ES-I3 (cell line): Measurements from ENCODE around the gene PXT1.
A peak's percentile ranks its signal among the peaks of the same experiment; 100 is the strongest.
"Not testable (repeated sequence)": the region's sequence is repeated elsewhere in the genome, so short reads cannot be mapped to it uniquely, and the experiment has no call there.

Source experiments
- H3K36me3 ChIP-seq: 2 replicates; pipeline ENCODE4 v1.6.1; 2013; ENCODE audit warnings: mild to moderate bottlenecking, low read length, control low read depth, moderate library complexity; ENCODE audit not compliant: insufficient read depth
- H3K4me1 ChIP-seq: 2 replicates; pipeline ENCODE4 v1.6.1; 2013; ENCODE audit warnings: mild to moderate bottlenecking, control low read depth, low read length; ENCODE audit not compliant: insufficient read depth
- H3K9ac ChIP-seq: 2 replicates; pipeline ENCODE4 v1.6.1; 2013; ENCODE audit warnings: low read depth, mild to moderate bottlenecking, low read length, moderate library complexity
- H3K9me3 ChIP-seq: 2 replicates; pipeline ENCODE4 v1.6.1; 2013; ENCODE audit warnings: mild to moderate bottlenecking, low read length, moderate library complexity; ENCODE audit not compliant: control insufficient read depth, insufficient read depth

PXT1 gene

DNA sequence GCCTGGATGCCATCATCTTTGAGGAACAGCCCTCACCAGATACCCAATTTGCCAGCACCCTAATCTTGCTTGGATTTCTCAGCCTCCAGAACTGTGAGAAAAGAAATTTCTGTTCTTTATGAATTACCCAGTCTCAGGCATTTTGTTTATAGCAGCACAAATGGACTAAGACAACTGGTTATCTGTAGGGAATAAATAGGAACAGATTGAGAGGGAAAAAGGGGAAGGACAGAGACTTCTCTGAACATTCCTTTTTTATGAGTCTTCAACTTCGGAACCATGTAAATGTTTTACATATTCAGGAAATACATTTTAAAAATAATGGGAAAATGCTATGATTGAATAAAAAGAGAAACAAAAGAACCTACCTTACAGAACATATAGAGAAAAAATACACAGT lies 21.0 kb upstream of the PXT1 start:
- Histone ChIP-seq H3K9ac (no peak overlapping the region), H3K4me1 (peaks cover 6% of the 10 kb centered on the region; the same call in 1 of the 2 replicates), H3K9me3 (no peaks in the 10 kb centered on the region), H3K36me3 (no peaks in the 10 kb centered on the region)

DNA sequence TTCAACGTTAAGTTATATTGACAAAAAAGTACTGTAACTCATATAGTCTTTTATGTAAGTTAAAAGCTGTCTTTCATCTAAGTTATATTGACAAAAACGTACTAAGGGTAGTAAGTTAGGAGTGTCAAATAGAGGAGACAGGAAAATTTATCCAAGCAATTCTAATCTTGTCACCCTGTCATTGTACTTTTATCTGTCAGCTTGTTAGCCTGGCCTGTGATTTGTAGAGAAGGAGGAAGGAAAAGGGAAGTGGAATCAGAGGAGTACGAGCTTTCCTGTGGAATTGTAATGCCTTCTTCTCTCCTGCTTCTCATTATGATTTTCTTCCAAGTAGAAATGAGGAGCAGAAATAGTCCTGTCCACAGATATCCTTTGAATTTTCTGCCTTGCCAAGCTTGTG lies 19.0 kb upstream of the PXT1 start:
- peaks cover 6% of the 10 kb centered on the region; the same call in 1 of the 2 replicates for H3K4me1 ChIP-seq
- no peak overlapping the region for H3K9ac ChIP-seq
- H3K9me3 ChIP-seq: no peaks in the 10 kb centered on the region
- no peaks in the 10 kb centered on the region for H3K36me3 ChIP-seq

DNA sequence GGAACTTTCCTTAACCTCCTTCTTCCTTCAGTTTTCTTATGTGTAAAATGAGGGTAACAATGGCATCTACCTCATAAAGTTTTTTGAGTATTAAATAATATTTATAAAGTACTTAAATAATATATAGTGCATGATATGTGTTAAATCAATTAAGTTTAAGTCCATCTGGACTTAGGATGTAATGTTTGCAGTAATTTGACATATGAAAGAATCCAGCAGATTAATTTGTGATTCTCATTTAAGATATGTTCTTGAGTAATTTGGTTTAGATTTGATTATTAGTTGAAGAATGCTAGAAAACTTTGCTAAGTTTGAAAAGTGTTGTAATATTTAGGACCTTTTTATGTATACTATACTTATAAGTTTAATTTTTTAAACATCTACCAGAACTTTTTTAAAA lies 18.3 kb upstream of the PXT1 start:
- H3K36me3 ChIP-seq: no peaks in the 10 kb centered on the region
- no peaks in the 10 kb centered on the region for H3K9me3 ChIP-seq
- no peak overlapping the region for H3K9ac ChIP-seq
- H3K4me1 ChIP-seq: peaks cover 6% of the 10 kb centered on the region; the same call in 1 of the 2 replicates

- no peak overlapping the region for H3K9ac ChIP-seq
- no peaks in the 10 kb centered on the region for H3K36me3 ChIP-seq
- no peaks in the 10 kb centered on the region for H3K9me3 ChIP-seq
- peaks cover 3% of the 10 kb centered on the region; the same call in 1 of the 2 replicates for H3K4me1 ChIP-seq
Measured at GRCh38 chr6:36459501-36459900, 16.8 kb upstream of the PXT1 start.

DNA sequence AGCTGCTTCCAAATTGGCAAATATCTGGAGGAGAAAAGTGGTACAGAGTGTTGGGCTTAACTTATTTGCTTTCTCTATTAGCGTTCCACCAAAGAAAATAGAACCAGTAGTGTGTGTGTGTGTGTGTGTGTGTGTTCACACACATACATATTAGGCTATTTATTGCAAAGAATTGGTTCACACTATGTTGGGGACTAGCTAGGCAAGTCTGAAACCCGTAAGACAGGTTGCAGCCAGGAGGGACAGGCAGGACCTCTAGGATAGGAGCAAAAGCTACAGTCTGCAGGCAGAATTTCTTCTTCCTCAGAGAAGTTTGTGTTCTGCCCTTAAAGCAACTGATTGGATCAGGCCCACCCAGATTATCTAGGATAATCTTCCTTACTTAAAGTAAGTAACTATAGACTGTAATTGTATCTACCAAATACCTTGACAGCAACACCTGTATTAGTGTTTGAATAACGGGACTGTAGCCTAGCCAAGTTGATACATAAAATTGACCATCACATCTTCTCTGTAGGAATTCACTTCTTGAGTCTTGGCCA lies 12.9 kb upstream of the PXT1 start:
- Histone ChIP-seq H3K9ac (no peak overlapping the region), H3K4me1 (no peaks in the 10 kb centered on the region), H3K36me3 (no peaks in the 10 kb centered on the region), H3K9me3 (no peaks in the 10 kb centered on the region)

DNA sequence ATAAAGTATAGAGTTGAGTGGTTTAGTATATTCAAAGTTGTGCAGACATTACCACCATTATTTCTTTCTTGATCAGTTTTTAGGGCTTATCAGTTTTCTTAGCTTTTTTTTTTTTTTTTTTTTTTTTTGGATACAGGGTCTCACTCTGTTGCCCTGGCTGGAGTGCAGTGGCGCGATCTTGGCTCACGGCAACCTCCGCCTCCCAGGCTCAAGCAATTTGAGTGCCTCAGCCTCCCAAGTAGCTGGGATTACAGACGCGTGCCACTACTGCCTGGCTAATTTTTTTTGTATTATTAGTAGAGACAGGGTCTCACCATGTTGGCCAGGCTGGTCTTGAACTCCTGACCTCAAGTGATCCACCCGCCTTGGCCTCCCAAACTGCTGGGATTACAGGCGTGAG lies 10.2 kb upstream of the PXT1 start:
- not testable (repeated sequence) for H3K4me1 ChIP-seq, H3K9me3 ChIP-seq, H3K36me3 ChIP-seq, H3K9ac ChIP-seq

GRCh38 chr6:36449173-36449572 lies 6.5 kb upstream of the PXT1 start:
- H3K36me3 ChIP-seq, H3K4me1 ChIP-seq, H3K9me3 ChIP-seq, H3K9ac ChIP-seq: not testable (repeated sequence)

GRCh38 chr6:36445621-36446020 lies 3.0 kb upstream of the PXT1 start:
- H3K9ac ChIP-seq: no peak overlapping the region
- H3K36me3 ChIP-seq: no peaks in the 10 kb centered on the region
- H3K9me3 ChIP-seq: no peaks in the 10 kb centered on the region

DNA sequence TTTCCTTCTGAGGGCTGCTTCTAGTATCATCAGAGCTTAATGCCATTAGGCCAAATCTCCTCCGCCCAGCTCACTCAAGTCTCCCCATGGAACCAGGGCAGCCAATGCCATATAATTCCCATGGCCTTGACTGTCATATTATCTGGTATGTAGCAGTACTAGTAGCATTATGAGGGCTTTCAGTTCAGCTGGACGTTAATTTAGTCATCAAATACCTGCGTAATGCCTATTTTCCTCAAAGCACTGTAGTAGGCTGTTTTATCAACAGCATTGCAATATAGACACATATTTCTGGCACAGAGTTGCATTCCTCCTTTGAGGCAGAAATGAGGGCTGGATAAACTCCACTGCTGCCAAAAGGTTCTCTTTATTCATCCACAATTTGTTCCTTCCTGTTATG lies 1.8 kb upstream of the PXT1 start:
- no peaks in the 10 kb centered on the region for H3K36me3 ChIP-seq
- H3K4me1 ChIP-seq: peaks cover 12% of the 10 kb centered on the region
- no peaks in the 10 kb centered on the region for H3K9me3 ChIP-seq
- peak overlapping the region; percentile 65; the same call in 1 of the 2 replicates for H3K9ac ChIP-seq

More at GRCh38 chr6:36445621-36446020, 3.0 kb upstream of the PXT1 start:
- peaks cover 12% of the 10 kb centered on the region for H3K4me1 ChIP-seq

DNA sequence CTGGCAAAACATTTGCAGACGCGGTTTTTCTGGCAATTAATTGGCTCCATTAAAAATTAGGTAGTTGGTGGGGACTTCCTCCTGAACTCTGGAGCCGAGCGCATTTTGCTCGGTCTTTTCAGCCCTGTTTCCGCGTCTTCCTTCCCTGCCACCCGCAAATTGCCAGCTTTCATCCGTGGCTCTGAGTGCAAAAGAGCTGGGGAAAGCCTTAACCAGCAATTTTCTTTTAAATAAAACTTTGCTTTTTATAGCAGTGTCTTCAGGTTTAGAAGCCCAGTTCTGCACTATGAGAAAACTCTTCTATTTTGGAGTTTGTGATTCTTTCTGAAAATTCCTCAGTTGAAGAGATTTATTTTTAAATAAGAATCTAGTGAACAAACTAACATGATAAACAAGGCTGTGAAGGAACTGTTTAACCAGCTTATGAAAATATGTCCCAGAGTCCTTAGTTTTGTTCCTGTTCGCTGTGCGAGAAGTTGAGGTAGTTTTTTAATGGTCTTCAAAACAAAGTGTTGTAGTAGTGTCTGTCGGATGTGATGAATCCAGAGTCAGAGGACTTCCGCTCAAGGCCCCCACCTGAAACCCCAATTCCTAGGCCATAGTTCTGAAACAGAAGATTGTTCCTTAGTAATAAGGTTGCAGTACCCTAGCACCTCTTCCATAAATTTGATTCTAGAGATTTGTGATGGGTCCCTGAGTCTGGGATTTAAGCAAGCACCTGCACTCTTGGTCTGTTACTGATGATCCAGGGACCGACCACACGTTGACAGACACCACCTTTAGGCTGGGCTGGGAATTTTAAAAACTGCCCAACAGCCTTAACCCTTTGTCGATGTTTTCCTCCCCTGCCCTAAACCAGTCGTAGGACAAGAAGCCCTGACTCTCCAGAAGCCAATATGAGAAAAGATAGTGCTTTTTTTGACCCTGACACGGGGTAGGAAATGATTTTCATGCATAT lies 1.1 kb upstream of the PXT1 start:
- no peaks in the 10 kb centered on the region for H3K9me3 ChIP-seq
- peaks cover 12% of the 10 kb centered on the region for H3K4me1 ChIP-seq
- no peaks in the 10 kb centered on the region for H3K36me3 ChIP-seq
- peak overlapping the region; percentile 65 for H3K9ac ChIP-seq

DNA sequence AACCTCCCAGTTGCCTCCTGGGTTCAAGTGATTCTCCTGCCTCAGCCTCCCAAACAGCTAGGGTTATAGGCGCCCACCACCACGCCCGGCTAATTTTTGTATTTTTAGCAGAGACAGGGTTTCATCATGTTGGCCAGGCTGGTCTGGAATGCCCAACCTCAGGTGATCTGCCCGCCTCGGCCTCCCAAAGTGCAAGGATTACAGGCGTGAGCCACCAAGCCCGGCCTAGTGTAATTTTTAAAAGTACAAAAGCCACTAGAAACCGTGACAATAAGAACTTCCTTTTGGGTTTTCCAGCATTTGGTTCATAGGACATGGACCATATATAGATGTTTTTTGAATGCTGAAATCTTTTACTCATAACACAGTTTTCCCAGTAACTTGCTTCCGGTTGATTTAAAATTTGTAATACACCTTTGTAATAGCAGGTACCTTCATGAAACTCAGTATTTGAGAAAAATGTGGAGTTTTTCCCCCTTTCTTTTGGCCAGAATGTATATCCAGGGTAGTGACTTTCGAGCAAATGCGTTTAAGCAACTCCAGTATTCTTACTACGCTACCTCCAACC lies 467 bp downstream of the PXT1 start:
- no peaks in the 10 kb centered on the region for H3K9me3 ChIP-seq
- H3K9ac ChIP-seq: peak overlapping the region; percentile 65
- H3K4me1 ChIP-seq: peaks cover 12% of the 10 kb centered on the region
- no peaks in the 10 kb centered on the region for H3K36me3 ChIP-seq

DNA sequence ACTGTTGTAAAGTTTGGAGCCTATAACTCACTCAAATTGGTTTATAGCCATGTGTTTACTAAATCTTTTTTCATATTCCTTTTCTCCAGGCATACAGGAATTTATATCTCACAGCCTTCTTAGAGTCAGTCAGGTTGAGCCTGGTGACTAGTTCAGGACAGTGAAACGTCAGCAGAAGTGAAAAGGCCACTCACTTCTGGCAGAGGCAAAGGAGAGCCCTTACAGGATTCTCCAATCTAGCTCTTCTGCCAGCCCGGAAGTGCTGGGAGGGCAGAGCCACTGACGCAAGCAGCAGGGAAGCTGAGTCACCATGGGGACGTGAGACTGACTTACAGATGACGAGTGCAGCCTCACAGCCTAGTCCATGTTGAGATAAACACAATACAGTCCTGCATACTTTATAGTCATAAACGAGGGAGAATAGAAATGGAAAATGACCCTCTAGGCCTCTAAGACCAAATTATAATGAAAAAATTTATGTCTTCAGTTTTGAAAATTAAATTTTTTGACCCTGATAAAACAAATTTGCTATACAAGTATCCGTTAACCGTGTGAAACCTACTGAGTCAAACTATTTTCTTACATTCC lies 1.3 kb downstream of the PXT1 start:
- no peaks in the 10 kb centered on the region for H3K9me3 ChIP-seq
- peaks cover 13% of the 10 kb centered on the region for H3K4me1 ChIP-seq
- H3K9ac ChIP-seq: peak overlapping the region; percentile 23; the same call in 1 of the 2 replicates
- no peaks in the 10 kb centered on the region for H3K36me3 ChIP-seq

DNA sequence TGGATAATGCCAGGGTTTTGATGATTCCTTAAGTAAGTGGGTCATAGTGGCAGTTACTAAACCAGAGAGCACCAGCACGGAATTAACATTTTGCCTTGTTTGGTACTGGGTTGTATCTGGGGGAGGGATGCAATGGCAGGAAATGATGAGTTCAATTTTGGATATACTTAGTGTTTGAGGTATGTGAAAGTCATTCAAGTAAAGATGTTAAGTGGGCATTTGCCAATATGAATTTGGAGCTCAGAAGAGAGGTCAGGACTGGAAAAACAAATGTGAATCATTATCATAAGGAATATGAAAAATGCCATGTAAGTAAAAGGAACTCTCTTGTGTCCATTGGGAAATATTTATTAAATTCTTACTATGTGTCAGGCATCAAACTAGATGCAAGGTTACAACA lies 6.2 kb downstream of the PXT1 start:
- no peaks in the 10 kb centered on the region for H3K36me3 ChIP-seq
- no peak overlapping the region for H3K9ac ChIP-seq
- peaks cover 19% of the 10 kb centered on the region for H3K4me1 ChIP-seq
- H3K9me3 ChIP-seq: no peaks in the 10 kb centered on the region

DNA sequence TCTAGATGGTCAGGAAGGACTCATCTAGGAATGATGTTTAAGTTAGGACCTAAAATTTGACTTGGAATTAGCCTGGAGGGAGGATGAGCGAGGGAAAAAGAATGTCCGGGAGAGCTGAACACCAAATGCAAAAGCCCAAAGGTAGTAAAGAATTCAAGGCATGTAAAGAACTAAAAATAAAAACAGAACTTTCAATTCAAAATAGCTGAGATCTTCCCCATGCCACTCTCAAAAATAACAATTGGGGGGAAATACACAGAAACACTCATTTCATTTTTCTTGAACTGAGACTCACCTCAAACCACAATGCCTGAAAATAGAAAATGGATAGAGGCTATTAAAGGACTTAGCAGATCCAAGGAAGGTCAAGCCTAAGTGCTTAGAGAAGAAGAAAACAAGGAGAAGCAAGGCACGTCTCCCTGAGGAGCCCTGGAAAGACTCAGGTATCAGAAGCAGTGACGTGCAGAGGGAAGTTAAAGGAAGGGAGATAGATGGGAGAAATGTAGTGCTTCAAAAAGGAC lies 10.4 kb downstream of the PXT1 start:
- Histone ChIP-seq H3K9ac (no peak overlapping the region), H3K36me3 (no peaks in the 10 kb centered on the region), H3K9me3 (no peaks in the 10 kb centered on the region), H3K4me1 (peaks cover 13% of the 10 kb centered on the region)
